GM12875 (cell line): Measurements from ENCODE around the gene C4orf54.

ENCODE experiments used
- H3K4me3 ChIP-seq: one replicate; pipeline ENCODE4 v1.5.1; 2011; ENCODE audit warnings: low read depth, low read length, control low read depth
- TF ChIP-seq, protein P1 (sequence below): IDR thresholded peaks from 2 replicates; pipeline ENCODE4 v1.5.1; 2011; ENCODE audit warnings: low read depth, mild to moderate bottlenecking, control low read depth, inconsistent platforms, low read length, moderate library complexity, borderline replicate concordance; ENCODE audit not compliant: insufficient read depth

The C4orf54 gene

DNA sequence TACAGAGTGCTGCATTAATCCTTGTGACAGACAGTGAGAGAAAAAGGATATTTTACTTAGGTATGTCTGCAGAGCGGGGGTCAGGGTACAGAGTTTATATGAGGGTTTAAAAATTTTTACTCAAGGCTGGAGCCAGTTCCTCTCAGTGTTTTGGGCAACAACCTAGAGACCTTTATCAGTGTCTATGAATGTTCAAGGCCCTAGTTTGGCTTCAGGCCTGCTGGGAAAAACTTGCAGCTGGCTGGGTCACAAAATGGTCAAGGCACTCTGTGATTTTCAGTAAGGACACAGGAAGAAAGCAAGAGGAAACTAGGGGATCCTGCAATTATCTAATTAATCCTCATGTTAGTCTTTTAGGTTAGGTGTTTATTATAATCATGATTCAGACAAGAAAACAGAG is 10.8 kb upstream of the C4orf54 start:
- H3K4me3 ChIP-seq = no peak overlapping the region
- TF ChIP-seq, protein P1, sequence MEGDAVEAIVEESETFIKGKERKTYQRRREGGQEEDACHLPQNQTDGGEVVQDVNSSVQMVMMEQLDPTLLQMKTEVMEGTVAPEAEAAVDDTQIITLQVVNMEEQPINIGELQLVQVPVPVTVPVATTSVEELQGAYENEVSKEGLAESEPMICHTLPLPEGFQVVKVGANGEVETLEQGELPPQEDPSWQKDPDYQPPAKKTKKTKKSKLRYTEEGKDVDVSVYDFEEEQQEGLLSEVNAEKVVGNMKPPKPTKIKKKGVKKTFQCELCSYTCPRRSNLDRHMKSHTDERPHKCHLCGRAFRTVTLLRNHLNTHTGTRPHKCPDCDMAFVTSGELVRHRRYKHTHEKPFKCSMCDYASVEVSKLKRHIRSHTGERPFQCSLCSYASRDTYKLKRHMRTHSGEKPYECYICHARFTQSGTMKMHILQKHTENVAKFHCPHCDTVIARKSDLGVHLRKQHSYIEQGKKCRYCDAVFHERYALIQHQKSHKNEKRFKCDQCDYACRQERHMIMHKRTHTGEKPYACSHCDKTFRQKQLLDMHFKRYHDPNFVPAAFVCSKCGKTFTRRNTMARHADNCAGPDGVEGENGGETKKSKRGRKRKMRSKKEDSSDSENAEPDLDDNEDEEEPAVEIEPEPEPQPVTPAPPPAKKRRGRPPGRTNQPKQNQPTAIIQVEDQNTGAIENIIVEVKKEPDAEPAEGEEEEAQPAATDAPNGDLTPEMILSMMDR = no peak

DNA sequence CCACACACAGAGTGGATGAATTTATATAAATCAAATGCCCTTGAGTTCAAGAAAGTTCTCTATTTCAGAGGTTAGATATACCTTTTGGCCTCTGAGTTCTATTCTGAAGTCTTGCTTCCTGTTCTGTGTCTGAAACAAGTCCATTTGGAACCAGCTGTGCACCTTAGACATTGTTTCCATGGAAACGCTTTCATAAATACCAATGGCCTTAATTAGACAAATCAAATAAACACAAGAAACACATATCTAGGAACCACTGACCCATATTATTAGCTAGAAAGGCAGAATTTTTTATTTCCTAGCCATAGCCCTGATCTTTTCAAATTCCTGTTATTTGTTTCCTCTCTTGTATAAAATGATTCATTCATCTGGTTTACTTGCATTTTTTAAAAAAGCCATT is 8.4 kb upstream of the C4orf54 start:
- TF ChIP-seq, protein P1 = no peak

DNA sequence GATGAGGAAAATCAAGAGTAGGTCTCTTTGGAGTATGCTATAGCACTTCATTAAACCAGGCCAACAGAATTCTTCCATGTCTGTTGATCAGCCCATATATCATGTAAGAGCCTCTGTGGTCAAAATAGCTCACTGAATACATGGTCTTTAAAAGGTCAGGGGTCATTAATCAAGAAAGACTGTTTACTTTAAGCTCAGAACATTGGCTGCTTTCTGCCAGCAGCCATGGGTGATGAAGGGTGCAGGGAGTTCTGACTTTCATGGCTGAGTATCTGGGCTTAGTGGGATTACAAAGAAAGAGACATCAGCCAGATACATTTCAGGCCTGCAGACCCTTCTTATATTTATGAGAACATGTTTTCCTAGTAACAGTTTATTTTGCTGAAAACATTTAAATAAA is 7.1 kb upstream of the C4orf54 start:
- no peak overlapping the region for H3K4me3 ChIP-seq
- TF ChIP-seq, protein P1 = no peak

More for the DNA sequence above, 8.4 kb upstream of the C4orf54 start:
- H3K4me3 ChIP-seq = no peak overlapping the region

DNA sequence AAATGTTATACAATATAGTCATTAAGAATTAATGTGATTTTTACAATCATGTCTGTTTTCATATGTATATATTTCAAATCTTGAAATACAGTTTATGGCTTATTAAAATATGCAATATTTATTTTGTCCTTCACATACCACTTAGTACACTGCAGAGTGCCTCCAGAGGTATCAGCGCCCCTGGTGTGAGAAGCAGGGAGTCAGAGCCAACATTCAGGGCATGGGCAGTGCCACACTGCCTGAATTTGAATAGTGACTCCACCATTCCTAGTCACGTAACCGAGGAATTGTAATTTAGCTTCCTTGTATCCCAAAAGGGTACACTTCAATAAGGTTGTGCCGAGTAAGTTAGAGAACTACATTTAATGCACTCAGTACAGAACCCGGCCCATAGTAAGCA is 4.3 kb upstream of the C4orf54 start:
- H3K4me3 ChIP-seq = no peak overlapping the region
- TF ChIP-seq, protein P1 = no peak

DNA sequence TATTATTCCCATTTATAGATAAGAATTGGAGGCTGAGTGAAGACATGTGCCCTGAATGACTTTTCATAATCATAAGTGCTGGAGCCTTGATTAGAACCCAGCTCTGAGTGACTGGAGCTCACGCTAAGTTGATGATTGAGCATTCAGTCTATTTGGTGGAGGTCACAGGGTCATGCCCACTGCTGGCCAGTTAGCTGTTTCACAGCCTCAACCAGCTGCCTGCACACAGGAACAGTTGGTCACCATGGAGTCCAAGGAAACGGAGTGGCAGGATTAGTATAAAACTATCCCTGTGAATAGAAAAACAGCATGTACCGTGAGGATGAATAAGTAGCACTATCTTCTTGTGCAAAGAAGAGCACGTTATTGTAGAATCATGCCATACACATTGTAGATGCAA is 1.0 kb upstream of the C4orf54 start:
- TF ChIP-seq, protein P1 = no peak
- H3K4me3 ChIP-seq = no peak overlapping the region

DNA sequence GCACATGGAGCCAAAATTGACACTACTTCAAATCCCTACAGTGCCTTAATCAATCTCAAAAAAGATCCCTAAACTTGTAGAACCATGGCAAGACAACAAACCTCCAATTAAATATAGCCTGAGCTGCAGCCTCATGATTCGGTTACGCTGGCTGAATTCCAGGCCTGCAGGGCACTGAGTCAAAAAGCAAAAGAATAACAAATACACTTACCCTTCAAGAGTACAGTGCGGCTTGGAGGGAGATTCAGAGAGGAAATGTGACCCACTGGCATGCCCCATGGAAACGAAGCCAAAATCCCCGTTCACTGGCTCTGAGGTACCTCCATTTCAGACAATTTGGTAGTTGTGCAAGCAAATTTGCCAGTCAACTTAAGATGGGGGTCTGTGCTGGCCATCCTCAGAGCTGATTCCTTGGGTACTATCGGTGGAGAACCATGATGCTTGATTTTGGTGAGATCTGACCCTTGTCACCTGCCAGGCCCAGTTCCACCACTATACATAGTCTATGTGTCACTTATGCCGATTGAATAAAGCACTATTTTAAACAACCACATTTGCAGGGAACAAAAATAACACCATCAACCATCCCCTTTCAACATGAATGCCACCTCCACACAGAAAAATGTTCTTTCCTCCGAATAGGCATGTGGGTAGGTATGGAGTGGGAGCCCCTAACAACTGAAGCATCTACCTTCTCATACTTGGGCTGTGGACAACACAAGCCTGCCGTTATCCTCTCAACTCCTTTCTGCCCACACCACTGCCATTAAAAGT is 2.1 kb downstream of the C4orf54 start:
- no peak overlapping the region for H3K4me3 ChIP-seq
- TF ChIP-seq, protein P1 = no peak

DNA sequence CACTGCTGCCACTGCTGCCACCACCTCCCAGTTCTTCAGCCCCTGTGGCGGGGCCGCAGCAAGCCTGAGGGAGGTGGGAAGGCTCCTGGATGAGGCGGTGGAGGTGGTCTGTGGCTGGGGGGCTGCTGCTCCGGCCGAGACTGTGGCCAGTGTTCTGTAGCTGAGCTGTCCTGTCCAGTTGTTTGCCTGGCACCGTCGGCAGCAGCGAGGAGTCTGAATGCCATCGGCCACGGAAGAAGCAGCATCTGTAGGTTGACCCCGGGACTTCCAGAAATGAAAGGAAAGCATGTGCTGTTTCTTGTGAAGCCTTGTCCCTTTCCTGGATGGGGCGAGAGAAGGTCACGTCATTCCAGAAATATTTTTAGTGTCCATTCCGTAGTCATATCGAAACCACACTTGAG is 3.3 kb downstream of the C4orf54 start:
- H3K4me3 ChIP-seq = no peak overlapping the region
- TF ChIP-seq, protein P1 = no peak
